NOMO-1 treated with DMSO at 0.1 percent for 48 hours (cell line): ENCODE results near the gene AGBL1.
"Not testable (repeated sequence)": the region's sequence is repeated elsewhere in the genome, so short reads cannot be mapped to it uniquely, and the experiment has no call there.

Experiments used
- DNase-seq: peaks from one replicate; lab custom pipeline; 2025; ENCODE audit not compliant: unreplicated experiment; lab: John Stamatoyannopoulos, UW

AGBL1 gene

DNA sequence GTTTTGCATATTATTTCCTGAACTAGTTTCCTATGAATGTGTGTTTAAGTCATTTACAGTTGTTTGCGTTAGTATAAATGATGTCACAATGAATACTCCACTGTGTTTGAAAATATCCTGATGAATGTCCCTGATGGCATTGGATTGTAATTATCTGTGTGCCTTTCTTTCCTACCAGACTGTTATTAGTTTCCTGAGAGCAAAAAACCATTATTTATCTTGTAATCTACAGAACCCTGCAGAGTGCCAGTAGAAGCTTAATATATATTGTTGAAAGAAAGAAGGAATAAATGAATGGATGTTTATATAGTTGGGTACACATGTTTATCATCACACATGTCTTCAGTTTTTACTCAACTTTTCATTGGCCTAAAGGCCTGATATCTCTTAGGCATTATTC lies 312.6 kb downstream of the AGBL1 start:
- no peak for DNase-seq

DNA sequence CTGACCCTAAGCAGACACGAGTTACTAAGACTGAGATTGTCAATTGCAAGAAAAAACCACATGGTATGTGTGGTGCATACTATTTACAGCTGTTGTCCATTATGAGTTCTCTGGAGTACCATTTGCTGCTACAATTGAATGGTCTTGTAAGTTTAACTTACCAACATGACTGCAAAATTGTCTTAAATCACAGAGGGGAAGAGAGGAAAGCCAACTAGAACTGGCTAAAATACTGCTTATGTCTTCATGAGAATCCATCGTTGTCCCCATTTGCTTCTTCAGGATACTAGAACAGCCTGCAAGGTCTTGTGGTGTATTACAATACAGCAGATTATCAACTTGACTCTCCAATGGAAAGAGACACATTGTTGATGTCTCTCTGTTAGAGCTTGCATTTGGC lies 313.2 kb downstream of the AGBL1 start:
- DNase-seq, result no peak

DNA sequence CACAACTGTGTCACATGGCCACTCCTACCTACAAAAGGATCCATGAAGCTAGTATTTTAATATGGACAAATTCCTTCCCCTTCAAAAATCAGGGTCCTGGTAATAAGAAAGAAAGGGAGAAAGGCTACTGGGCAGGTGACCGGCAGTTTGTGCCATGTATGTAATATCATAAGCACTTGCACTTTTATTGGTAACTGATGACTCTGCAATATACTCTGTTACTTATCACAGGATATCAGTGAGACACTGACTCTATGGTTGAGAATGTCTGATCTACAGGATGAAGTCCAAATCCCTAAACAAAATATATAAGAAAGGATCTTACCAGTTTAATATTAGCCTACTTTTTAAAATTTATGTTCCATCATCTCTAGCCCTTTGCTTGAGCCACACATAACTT lies 315.2 kb downstream of the AGBL1 start:
- DNase-seq, result no peak

DNA sequence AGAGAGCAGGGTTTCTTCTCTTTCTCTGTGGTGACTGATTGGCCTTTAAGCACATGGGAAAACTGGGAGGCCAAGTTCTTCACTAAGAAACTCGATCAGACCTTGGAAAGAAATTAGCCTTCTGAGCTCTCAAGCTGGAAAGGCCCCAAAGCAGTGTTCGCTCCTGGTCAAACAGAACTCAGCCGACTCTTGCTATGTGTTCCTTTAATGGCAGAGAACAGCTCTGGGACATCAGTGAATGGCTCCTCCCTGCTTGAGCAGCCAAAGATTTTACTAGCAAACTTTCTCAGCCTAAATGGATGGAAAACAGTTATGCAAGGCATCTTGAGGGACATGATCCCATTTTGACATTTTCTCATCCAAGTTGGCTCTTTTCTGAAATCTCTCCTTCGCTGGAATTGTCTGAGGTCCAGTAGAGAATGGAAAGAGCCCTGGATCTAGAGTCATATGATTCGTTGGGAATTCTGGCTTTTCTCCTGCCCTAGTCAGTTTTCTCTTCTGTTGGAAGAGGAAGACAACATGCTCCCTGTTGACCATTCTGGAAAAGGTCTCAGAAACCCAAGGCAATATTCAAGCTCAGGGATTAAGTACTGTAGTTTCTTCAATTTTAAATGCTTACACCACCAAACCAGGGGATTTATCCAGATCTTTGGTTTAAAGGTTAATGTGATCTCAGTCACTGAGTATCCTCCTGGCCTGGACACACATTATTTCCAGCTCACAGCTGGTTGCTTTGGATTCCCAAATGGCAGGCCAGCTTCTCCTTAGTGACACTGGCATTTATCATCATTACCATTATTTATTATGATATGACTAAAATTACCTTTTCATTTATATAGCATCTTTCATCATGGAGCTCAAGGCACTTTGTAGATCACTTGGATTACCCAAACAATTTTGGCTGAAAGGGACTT lies 319.6 kb downstream of the AGBL1 start:
- DNase-seq, result no peak

DNA sequence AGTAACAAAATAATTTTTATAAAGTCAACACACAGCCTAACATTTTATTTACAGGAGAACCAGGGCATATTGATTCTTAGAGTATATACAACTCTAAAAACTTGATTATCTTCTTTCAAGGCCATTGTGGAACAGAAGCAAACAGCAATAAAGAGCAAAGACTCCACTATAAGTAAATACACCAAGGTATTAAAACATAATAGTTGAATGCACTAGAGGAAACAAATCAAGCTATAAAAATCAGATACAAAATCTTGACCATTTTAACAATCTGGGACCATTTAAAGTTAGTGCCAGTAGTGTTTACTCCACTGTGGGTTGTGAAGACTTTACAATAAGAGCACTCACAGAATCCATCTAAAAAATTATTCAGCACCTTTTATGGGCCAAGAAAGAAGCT lies 323.6 kb downstream of the AGBL1 start:
- no peak for DNase-seq

DNA sequence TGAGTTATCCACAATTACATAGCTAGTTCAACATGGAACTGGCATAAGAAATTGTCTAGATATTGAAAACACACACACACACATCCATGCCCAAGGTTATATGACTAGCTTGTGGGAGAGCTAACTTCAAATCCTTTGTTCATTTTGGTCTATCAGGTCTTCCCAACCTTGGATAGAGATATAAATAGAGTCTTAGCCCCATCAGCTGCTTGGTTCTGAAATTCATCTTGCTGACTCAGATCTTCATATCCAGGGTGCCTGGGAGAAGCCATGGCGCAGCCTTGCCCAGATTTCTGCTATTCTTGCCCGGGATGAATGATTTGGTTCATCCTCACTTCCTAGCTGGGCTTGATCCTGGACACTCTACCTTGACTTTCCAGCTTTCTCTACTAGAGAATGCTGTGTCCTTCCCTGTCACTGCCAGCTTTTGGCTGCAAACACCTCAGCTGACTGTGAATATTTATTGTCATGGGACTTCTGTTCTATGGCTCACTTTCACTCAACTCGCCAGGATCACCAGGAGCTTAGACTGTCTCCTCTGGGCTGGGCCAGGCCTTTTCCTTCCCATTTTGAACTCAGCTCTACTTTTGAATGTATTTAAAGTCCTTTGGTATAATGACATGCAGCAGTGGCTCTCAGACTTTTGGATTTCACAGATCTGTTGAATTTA lies 324.4 kb downstream of the AGBL1 start:
- no peak for DNase-seq

DNA sequence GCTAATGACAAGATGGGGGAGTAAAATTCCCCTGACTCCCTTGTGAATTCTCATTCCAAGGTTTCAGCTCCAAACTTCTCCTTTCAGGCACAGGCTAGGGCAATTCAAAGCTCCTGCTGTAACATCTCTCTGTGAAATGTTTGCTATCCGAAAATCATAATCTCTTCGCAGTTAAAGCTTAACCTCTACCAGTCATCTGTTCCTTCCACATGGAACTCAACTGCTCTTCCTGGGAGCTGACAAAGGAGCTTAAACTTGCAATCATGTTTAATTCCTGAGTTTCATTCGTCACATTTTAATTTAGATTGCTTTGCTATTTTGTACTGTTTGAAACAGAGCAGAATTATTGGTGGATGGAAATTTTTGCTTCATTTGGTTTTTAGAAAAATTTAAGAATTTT lies 328.6 kb downstream of the AGBL1 start:
- DNase-seq, result no peak

DNA sequence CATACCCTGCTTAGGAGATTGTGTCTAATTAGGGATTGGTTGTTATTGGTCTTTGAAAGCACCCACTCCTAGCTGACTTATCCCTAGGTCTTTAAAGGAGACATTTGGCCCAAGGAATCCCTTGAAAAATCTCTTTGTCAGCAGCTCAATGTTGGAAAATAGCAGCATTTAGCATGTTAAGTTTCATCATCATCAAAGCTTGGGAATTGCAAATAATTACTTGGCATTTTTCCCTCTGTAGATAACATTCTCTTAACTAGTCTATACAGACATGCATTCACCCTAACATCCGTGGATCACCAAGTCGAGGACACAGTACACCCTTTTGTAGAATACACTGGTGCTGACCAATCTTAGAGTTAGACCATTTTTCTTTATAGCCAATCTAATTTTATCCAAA lies 332.2 kb downstream of the AGBL1 start:
- DNase-seq, result no peak

DNA sequence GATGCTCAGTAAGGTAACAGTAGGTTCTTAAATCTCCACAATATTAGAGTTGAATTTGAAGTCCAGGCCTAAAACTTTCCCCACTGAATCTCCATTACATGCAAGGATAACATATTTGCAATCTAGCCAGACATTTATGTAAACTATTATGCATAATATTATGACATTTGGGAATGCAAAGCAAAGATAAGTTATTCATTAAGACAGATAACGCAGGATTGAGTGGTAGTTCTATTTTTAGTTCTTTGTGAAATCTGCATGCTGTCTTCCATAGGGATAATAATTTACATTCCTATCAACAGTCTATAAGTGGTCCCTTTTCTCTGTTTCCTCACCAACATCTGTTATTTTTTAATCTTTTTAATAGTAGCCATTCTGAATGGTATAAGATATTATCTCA lies 333.5 kb downstream of the AGBL1 start:
- no peak for DNase-seq

DNA sequence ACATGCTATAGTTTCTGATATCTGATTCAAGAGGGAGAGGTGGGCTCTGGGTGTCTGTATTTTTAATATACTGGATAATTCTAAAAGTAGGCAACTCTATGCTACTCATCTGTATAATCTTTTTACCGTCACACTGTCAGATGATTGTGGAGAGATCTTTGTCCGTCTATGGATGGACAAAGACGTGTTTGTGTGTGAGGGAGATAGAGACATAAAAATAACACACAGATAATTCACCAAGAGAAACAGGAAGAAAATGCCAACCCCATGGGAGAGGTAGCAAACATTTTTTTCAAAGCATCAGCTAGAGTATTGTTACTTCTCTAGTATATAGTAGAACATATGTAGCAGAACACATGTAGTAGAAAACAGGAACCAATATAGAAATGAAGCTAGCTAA lies 346.1 kb downstream of the AGBL1 start:
- no peak for DNase-seq

DNA sequence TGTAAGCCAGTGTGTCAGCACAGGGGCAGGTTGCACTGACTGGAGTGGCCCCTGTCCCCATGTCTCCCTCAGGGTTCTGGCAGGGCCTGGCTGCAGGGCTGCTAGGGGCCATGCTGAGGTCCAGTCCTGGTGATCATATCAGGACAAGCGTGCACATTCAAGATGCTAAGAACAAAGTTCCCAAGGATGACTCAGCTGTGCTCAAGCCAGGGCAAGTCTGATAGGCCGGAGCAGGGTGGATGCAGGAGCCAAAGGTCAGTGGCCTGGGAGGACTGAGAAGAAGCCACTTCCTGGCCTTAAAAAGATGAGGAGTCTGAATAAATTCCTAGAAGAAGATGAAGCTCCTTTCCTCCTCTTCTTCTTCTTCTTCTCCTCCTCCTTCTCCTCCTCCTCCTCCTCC lies 353.2 kb downstream of the AGBL1 start:
- DNase-seq, result no peak

DNA sequence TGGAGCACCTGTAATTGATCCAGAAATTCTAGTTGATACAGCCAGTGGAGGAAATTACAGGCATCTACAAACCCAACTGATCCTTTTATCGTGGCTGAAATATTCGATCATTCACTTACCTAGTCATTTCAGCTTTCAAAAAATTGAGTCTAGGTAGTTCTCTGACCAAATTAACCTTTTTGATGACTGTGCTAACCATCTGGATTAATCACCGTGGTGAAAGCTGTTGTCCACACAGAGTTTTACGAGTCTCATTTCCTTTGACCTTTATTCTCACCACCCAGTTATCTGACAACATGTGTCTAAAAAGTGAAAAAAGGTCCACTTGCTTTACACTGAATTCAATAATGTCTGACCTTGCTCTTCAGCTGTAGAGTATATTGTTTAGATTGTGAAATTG lies 354.3 kb downstream of the AGBL1 start:
- DNase-seq, result no peak

DNA sequence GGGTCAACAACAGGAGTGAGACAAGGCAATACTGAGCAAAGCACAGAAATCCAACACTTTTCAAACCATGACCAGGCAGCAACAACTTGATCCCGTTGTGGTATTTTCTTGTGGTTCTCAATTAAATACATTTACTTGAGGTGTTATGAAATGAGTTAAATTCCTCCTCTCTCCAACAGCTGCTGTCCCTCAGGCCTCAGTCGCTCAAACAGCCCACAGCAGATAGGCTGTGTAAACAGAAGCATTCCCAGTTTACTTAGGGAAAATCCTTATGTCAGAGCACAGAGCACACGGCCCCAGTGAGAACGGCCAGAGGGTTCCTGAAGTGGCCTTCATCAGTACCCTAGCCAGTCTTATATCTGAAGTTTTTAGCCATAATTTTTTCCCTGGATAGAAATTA lies 359.9 kb downstream of the AGBL1 start:
- no peak for DNase-seq

DNA sequence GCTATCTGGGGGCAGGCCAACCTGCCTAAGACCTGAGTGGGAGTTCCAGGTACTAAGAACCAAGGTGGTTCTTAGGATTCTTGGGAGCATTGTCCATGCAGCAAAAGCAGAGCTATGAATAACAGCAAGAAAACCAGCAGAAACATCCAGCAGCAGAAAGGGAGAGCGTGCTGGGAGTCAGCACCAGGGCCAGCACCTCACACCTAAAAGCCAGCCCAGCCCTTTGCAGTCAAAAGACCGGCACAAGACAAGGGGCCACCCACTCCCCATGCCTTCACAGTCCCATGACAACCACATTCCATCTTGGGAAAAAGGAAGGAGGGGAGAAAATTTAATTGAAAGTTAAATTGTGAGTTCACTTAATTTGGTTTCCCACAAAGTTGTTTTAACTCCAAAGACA lies 364.9 kb downstream of the AGBL1 start:
- no peak for DNase-seq

DNA sequence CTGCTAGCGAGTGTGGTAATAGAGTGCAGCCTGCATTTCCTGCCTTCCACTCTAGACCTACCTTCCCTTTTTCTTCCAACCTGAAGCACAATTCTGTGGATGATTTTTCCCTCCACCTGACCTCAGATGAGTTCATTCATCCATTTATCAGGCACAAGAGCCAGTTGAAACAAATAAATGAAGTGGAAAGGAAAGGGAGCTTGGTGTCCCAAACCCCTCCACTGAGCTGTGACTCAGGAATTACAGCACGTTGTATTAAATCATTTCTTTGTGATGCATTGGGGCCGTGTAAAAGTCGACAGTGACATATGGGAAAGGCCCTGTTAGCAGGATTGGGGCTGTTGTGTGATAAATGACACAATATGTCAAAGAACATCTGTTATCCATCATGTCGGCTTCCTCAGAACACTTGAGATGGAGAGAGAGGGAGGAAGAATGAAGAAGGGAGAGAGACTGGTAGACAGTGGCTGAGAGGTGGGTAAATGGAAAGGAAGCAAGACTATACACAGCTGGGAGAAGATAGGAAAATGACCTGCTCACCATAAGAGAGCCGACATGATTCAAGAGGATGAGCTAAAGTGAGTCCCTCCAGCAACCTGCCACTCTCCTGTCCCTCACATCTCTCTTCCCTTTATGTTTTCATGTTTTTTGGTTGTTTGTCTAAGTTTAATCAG lies 366.0 kb downstream of the AGBL1 start:
- no peak for DNase-seq

DNA sequence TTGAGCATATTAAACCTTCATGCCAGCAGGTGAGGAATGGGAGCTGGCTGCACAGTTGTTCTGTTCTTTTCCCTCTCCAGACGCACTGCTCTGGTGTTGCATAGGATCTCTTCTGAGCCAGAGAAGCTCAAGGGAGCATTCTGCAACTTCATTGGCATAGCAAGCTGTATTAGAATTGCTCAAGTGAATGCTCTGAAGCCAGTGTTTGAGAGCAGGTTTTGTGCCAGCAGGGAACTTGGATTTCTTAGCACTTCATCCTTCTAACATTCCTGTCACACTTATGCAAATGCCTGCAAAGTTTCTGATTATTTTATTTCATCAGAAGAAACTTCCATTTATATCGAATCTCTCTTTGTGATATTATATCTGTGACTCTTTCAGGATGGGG lies 366.6 kb downstream of the AGBL1 start:
- DNase-seq, result no peak

DNA sequence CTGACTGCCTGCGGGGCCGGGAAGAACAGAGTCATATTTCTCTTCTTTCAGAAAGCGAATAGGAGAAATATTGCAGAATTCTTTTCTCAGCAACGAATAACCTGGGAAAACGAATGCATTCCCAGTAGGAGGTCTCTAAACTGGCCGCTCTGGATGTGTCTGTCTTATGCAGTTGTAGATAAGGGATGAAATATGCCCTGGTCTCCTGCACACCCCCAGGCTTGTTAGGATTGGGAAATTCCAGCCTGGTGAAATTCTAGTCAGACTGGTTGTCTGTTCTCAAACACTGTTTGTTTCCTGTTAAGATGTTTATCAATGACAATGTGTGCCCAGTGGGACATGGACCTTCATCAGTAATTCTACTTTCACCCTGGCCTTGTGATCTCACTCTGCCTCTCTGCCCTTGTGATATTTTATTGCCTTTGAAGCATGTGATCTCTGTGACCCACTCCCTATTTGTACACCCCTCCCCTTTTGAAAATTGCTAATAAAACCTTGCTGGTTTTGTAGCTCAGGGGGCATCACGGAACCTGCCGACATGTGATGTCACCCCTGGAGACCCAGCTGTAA lies 385.9 kb downstream of the AGBL1 start:
- not testable (repeated sequence) for DNase-seq

DNA sequence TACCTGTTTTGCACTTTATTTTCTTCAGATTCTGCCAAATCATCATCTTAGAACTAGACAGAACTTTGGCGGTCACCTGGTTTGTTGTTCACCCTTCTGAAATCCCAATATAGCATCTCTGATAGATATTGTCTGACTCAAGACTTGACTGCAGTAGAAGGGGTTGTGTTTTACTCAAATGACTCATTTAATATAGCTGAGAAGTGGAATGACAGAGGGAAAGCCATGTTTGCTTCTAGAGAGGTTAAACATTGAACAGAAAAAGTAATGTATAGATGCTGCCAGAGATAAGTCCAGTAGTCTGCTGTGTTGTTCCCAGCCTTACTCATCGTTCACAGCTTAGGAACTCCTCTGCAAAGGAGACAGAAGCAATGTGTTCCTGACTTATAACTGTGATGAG lies 402.0 kb downstream of the AGBL1 start:
- DNase-seq, result no peak

DNA sequence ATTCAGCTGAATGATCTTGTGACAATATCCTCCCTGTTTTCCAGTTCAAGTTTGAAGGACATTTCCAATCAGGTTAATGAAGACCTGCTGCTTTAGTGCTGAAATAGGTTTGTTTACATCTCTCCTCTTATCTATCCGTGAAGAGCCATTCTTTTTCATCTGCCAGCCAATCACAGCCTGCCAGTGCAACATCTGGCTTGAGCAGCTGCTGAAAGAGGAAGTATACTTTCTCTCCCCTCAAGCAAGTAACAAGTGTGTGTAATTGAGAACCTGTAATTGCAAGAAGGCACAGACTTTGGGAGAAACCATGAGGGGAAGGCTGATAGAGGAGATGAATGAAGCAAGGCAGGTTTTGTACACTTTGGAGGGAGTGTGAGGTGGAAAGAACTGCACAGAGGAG lies 404.3 kb downstream of the AGBL1 start:
- DNase-seq, result no peak

DNA sequence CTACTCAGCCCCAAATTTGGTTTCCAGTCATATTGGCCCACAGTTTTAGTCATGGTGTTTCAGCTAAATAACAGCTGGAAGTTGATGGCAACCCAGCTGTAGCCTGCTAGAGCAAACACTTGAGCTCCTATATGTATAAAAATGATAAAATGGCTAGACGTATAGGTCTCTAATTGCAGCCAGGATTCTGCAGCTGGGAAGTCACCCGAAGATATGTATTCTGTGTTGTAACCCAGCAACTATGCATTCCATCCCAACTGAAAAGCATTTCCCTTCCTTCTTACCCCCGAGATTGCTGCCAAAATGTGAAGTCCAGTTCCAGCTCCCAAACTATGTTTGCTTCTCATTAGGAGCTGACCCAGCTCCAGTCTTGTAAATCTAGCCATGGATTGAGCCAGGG lies 408.4 kb downstream of the AGBL1 start:
- DNase-seq, result no peak

DNA sequence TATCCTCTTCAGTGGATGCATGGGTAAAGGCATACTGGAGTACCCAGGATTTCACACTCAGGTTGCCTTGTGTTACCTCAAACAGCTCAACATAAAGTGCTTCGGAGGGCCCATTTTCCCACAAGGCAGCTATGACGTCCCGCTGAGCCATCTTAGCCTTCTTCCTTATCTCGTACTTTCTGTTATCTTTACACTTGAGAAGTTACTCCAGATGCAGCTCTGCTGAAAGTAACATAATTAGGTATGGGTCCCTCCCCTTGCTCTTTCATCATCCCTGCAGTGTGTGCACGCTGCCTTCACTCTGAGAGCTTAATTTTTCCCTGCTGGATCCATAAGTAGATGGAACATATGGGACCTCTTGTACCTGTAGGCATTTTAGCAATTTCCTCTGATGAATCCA lies 410.3 kb downstream of the AGBL1 start:
- DNase-seq, result no peak

DNA sequence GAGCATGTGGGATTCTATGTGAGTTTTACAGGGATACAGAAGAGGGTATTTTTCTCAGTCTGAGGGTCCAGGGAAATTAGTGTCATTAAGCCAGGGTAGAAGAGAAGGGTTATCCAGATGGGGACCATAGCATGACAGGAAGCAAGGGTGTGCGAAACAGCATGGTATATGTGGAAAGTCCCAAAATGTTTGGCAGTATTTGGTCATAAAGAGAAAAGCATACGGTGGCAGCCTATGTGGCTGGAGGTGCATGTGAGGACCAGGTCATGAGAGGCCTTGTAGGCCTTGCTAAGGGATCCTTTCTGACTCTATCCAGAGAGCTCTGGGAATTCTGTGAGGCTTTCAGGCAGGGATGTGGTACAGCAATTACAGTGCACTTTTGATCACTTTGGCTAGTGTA lies 411.4 kb downstream of the AGBL1 start:
- DNase-seq, result no peak
